Stimulated activated CD8-positive, alpha-beta memory T cell treated with anti-CD3 and anti-CD28 coated beads, Interleukin-4, amount 100 ng/mL, for 24 hours (primary cell): Measurements from ENCODE around the gene MAIP1.

Source experiments
- DNase-seq: peaks from one replicate; pipeline ENCODE4 v3.0.0-alpha.2; 2020; ENCODE audit warnings: low read depth

The MAIP1 gene

DNA sequence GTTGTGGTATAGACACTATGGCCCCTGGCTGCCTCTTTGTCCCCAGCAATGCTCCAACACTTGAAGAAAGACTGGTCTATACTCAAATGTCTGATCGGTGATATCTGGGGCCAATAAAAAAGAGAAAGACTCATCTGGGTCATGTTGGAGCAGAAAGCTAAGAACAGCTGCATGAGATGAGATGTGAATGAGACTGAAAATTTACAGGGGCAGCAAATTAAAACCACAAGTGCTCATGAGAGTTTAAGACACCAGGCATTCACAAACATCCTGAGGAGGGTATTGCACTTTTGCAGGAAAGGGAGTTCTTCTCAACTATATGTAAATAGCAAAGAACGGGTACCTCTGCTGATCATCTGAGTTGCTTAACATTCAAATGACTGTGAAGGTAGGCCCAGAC, 36.3 kb downstream of the MAIP1 start:
- DNase-seq: no peak

DNA sequence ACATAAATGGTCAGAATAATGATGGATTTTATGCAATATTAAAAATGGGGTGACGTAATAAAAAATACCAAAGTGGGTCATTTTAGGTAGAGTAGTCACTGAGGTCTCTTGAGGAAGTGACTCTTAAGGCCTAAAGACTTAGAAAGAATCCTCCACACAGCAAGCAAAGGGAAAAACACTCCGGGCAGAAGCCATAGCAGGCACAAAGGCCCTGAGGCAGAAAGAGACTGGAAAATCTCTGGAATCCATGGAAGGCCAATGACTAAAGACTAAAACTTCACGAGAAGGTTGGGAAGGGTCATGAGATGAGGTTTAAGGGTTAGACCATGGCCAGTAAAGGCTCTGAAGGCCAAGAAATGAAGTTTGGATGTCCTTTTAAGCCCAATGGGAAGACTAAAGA, 36.9 kb downstream of the MAIP1 start:
- DNase-seq: no peak

DNA sequence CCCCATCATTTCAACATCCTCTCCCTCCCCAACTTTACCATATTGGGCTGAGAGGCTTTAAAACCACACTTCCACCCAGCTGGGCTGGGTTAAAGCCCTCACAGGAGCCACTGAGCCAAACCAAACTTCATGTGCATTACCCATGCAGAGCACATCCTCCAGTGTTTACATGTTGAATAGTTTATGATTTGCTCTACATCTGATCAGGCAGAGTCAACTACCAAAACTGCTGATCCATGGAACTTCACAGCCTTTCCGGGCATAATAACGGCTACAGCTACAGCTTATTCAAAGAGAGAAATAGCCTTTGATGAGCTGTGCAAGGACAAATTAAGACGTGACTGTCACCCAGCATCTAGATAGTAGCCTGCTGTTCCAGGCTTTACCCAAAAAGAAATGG, 39.0 kb downstream of the MAIP1 start:
- no peak for DNase-seq

DNA sequence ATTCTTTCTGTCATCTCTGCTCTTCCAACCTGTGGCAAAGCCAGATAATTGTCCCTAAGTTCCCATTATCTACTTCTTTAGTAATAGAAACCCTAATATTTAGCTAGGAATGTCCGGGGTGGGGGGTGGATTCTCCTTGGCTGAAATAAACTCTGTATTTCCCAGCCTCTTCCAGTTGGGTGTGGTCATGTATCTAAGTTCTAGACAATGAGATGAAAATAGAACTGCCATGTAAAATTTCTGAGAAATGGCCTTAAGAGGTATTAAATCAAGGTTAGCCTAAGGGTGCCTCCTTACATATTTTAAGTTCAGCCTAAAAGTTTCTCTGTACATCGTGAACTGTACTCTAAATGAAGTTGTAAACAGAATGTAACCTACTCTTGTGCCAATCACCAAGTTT, 39.5 kb downstream of the MAIP1 start:
- DNase-seq: no peak

DNA sequence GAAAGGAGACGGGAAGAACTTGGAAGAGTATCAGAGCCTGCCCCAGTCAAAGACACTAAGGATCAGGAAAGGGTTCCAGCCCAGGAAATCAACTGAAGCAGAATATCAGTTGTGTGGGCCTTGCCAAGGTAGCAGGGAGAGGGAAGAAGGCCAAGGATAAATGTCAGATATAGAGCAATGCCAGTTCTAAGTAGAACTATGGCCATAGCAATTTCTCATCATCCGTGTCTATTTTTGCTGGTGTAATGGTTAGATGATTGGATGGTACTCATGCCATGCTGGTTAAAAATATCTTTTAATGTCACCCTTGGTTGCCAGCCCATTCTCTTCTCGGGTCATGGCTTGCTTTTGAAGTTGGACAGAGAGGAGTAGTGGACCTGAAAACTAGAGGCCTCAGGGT, 41.9 kb downstream of the MAIP1 start:
- DNase-seq: no peak

DNA sequence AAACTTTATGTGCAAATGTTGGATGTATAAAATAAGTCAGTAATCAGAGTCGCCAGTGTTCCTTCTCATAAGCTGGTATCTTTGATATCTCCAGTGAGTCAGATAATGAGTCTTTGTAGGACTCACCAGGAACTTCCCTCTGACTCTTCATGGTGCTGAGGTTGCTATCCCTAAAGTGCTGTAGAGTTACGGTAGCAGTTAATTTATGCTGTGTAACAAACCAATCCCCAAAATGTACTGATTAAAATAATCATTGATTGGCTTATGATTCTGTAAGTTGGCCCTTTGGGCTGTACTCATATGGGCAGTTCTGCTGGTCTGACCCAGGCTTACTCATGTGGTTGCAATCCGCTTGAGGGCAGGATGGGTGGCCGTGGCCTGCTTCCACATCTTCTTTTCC, 43.8 kb downstream of the MAIP1 start:
- DNase-seq: no peak

DNA sequence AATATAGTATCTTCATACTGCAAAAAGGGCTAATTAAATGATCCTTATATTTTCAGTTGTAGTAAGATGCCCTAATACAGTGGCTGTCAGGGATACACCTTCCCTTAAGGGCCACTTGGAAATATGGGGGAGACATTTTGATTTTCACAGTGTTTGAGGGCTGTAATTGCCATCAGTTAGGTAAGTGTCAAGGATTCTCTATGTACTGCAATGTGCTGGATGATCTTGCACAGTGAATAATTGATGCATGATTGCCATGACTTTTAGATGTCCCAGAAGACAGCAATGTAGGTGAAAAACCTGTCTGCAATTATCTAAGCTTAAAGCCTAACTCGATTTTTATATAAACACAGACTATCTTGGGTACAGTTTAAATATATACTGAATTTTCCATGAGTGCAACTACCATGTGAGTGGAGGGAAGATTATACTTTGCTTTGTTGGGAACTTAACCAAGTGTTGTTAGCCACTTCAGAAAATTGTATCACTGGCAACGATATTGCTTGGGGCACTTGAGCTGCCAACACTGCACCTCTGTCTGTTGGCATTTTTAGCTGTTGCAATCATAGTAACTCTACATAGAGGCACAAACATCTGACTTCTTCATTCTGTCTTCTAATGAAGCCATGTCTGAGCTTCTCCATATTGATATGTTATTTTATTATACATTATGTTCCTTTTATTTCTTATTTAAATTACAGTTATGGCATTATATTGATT, 45.2 kb downstream of the MAIP1 start:
- no peak for DNase-seq

DNA sequence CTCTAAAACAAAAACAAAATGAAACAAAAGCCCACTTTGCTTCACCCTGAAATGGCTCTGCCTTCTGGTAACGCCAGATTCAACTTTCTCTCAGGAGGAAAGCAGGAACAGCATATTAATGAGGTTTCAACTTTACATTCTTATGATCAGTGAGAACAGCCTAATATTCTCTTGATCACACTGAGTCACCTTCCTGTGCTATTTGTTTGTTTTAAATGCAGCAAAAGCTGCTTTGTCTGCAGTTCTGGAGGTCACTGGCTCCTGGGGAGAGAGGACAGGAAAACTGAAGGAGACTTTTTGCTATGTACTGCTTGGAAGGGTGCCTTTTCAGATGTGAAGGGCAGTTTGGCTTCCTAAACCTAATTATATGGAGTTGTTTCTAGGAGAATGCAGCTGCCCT, 48.1 kb downstream of the MAIP1 start:
- DNase-seq: no peak

DNA sequence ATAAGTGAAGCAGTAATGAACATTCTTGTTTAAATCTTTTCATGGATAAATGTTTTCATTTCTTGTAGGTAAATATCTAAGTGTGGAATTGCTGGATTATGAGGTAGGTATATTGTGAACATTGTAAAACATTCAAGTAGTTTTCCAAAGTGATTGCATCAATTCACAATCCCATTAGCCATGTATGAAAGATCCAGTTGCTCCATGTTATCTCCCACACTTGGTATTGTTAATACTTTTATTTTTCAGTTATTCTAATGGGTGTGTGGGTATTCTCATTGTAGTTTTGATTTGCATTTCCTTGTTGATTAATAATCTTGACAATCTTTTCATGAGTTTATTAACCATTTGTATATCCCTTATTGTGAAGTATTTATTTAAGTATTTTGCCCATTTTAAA, 50.3 kb downstream of the MAIP1 start:
- no peak for DNase-seq

DNA sequence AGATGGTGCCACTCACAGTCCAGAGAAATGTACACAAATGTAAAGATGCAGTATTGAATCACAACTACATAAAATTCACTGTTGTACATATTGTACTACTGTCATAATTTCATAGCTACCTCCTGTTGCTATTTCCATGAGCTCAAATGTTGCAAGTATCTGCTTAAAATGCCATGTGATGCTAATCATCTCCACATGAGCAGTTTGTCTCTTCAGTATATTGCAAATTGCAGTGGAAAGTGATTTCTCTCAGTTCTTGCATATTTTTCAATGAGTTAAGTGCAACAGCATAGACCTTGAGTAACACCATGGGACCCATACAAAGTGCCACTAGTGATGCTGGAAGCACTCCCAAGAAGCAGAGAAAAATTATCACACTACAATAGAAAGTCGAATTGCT, 51.9 kb downstream of the MAIP1 start:
- DNase-seq: no peak

DNA sequence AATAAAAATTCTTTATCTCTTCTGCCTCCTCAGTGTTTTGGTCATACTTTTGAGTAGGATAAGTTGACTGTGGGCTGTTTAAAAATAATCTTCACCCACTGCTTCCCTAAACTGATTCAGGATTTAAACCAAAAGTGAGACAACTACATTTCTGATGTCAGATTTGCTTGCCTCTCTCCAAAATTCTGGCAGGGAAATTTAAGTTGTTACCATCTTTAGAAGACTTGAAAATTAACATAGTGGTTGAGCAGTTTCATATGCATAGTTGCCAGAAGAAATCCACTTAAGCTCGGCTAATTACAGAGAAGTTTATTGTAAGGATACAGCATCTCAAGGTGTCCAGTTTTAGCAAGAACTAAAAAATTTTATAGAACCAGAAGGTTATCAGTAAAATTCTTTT, 57.0 kb downstream of the MAIP1 start:
- DNase-seq: no peak
